DND-41 (cell line): ENCODE results near the gene IGSF9B.

ENCODE experiments used
- ATAC-seq: fragments of 200-7000 bp; cut with Tn5 transposase; 3 replicates; pipeline ENCODE4 v1.9.1; 2021; ENCODE audit warnings: low read depth; ENCODE audit not compliant: insufficient read depth
- DNase-seq: peaks from one replicate; pipeline ENCODE4 v3.0.0-alpha.2; 2020
- H2AFZ ChIP-seq: 2 replicates; pipeline ENCODE4 v1.6.0; 2012; ENCODE audit warnings: low read depth, low read length
- H3K27ac ChIP-seq: 2 replicates; pipeline ENCODE4 v1.5.1; 2012; ENCODE audit warnings: low read length, inconsistent platforms
- H3K27me3 ChIP-seq: fragments of 200-600 bp; sonication (generic); 2 replicates; pipeline ENCODE4 v1.6.0; 2012; ENCODE audit warnings: low read length, mild to moderate bottlenecking, inconsistent platforms; ENCODE audit not compliant: insufficient read depth, poor library complexity
- H3K36me3 ChIP-seq: 2 replicates; pipeline ENCODE4 v1.5.1; 2012; ENCODE audit warnings: low read length, inconsistent platforms; ENCODE audit not compliant: insufficient read depth
- H3K4me1 ChIP-seq: 2 replicates; pipeline ENCODE4 v1.5.1; 2012; ENCODE audit warnings: mild to moderate bottlenecking, low read length; ENCODE audit not compliant: insufficient read depth
- H3K4me2 ChIP-seq: 2 replicates; pipeline ENCODE4 v1.6.0; 2012; ENCODE audit warnings: mild to moderate bottlenecking, moderate library complexity, low read length, inconsistent platforms; ENCODE audit not compliant: insufficient read depth
- H3K4me3 ChIP-seq, 2 experiments: fragments of 200-600 bp in 1 of 2; shearing (Covaris generic) in 1 of 2; 2 replicates each; pipeline ENCODE4 v1.5.1; 2012 to 2016; ENCODE audit warnings: inconsistent platforms in 2 of 2, low read length in 2 of 2, mild to moderate bottlenecking in 2 of 2, low read depth in 1 of 2, moderate library complexity in 1 of 2
- H3K79me2 ChIP-seq: 2 replicates; pipeline ENCODE4 v1.6.0; 2012; ENCODE audit warnings: low read length, inconsistent platforms; ENCODE audit not compliant: insufficient read depth
- H3K9ac ChIP-seq: 2 replicates; pipeline ENCODE4 v1.6.0; 2012; ENCODE audit warnings: low read depth, mild to moderate bottlenecking, inconsistent platforms, low read length, moderate library complexity
- H3K9me3 ChIP-seq: 2 replicates; pipeline ENCODE4 v1.5.1; 2012; ENCODE audit warnings: low read length, moderate library complexity, mild to moderate bottlenecking, inconsistent platforms; ENCODE audit not compliant: insufficient read depth, severe bottlenecking
- H4K20me1 ChIP-seq: 2 replicates; pipeline ENCODE4 v1.6.0; 2012; ENCODE audit warnings: low read length; ENCODE audit not compliant: insufficient read depth
- CTCF ChIP-seq: IDR thresholded peaks from 2 replicates; pipeline ENCODE4 v1.5.1; 2012; ENCODE audit warnings: borderline replicate concordance, low read length, moderate library complexity, mild to moderate bottlenecking; ENCODE audit not compliant: poor library complexity, severe bottlenecking; ENCODE audit errors: extremely low read depth
- EZH2 ChIP-seq: IDR thresholded peaks from 3 replicates; pipeline ENCODE4 v1.6.1; 2012; ENCODE audit warnings: borderline replicate concordance, low read depth, mild to moderate bottlenecking, moderate library complexity, low read length, inconsistent platforms; ENCODE audit not compliant: severe bottlenecking

IGSF9B gene

GRCh38 chr11:133955945-133956421 is 785 bp downstream of the IGSF9B start:
- H3K9me3 ChIP-seq, result no peaks in the 10 kb centered on the region
- H3K36me3 ChIP-seq, result no peaks in the 10 kb centered on the region
- peaks cover 45% of the 10 kb centered on the region for H4K20me1 ChIP-seq
- H3K27ac ChIP-seq, result no peak overlapping the region
- H3K4me1 ChIP-seq, result peaks cover 32% of the 10 kb centered on the region
- peaks cover 31% of the 10 kb centered on the region for H3K79me2 ChIP-seq
- TF ChIP-seq CTCF (no peak), EZH2 (no peak)
- DNase-seq (peak; percentile 28), ATAC-seq (peak; percentile 4; the same call in 2 of the 3 replicates)
- peak overlapping the region; percentile 69 for H3K9ac ChIP-seq
- H3K27me3 ChIP-seq, result peaks cover 10% of the 10 kb centered on the region
- H3K4me3 ChIP-seq, result peak overlapping the region; percentile 32 to 78; a peak in 3 of 4 replicates
- no peak overlapping the region for H2AFZ ChIP-seq
- H3K4me2 ChIP-seq, result peak overlapping the region; percentile 77

GRCh38 chr11:133955081-133955891 is 1.5 kb downstream of the IGSF9B start:
- H3K79me2 ChIP-seq, result peaks cover 31% of the 10 kb centered on the region
- no peak overlapping the region for H3K27ac ChIP-seq
- H3K27me3 ChIP-seq, result peaks cover 9% of the 10 kb centered on the region
- peak overlapping the region in 1 of 2 experiments; percentile 32; a peak in 1 of 4 replicates for H3K4me3 ChIP-seq
- H4K20me1 ChIP-seq, result peaks cover 52% of the 10 kb centered on the region
- H2AFZ ChIP-seq, result no peak overlapping the region
- TF ChIP-seq EZH2 (no peak), CTCF (no peak)
- H3K9me3 ChIP-seq, result no peaks in the 10 kb centered on the region
- ATAC-seq (no peak), DNase-seq (no peak)
- no peaks in the 10 kb centered on the region for H3K36me3 ChIP-seq
- H3K9ac ChIP-seq, result no peak overlapping the region; the same call in 1 of the 2 replicates
- peak overlapping the region; percentile 77 for H3K4me2 ChIP-seq
- H3K4me1 ChIP-seq, result peaks cover 32% of the 10 kb centered on the region

- peaks cover 65% of the 10 kb centered on the region for H4K20me1 ChIP-seq
- H3K27me3 ChIP-seq, result no peaks in the 10 kb centered on the region
- peak overlapping the region; percentile 77; the same call in 1 of the 2 replicates for H3K4me2 ChIP-seq
- H2AFZ ChIP-seq, result no peak overlapping the region
- TF ChIP-seq CTCF (no peak), EZH2 (no peak)
- ATAC-seq (no peak), DNase-seq (no peak)
- no peak overlapping the region for H3K9ac ChIP-seq
- no peaks in the 10 kb centered on the region for H3K36me3 ChIP-seq
- no peaks in the 10 kb centered on the region for H3K9me3 ChIP-seq
- no peak overlapping the region for H3K27ac ChIP-seq
- no peak overlapping the region for H3K4me3 ChIP-seq
- H3K4me1 ChIP-seq, result peaks cover 36% of the 10 kb centered on the region
- peaks cover 36% of the 10 kb centered on the region for H3K79me2 ChIP-seq
These were observed 2.8 kb downstream of the IGSF9B start for GRCh38 chr11:133953999-133954398.
